ENCODE results near the gene KIFC3. TPM values are rescaled to one million over a fixed set of nuclear protein-coding genes. Genes with fewer than 3 reads are reported as not detected.

The KIFC3 gene
- total and polyA plus RNA-seq, 2 of the 13 experiments (the other 11 are each of a cell fraction or from before 2014, with no cell fraction given): 42.1 to 45.3 TPM

GRCh38 chr16:57742543-57742942, 59.7 kb downstream of the KIFC3 start:
- Histone ChIP-seq H3K9ac (ENCODE audit: insufficient read depth, low read depth, low read length) (no peak overlapping the region), H3K79me2 (ENCODE audit: insufficient read depth, low read length) (no peaks in the 10 kb centered on the region), H3K4me3 (replicated peaks in 1 of 3; ENCODE audit: insufficient read depth in 1 of 3, low read depth in 2 of 3, low read length in 3 of 3) (no peak overlapping the region), H3K4me2 (ENCODE audit: low read depth, low read length) (no peak overlapping the region), H3K27me3 (ENCODE audit: control insufficient read depth in 1 of 2, insufficient read depth in 2 of 2, low read length in 2 of 2) (no peaks in the 10 kb centered on the region), H3K36me3 (replicated peaks in 1 of 2; ENCODE audit: control insufficient read depth in 1 of 2, insufficient read depth in 2 of 2, low read length in 2 of 2) (peaks cover 10 to 29% of the 10 kb centered on the region in 2 experiments; a peak in 4 of 5 replicates), H2AFZ (ENCODE audit: low read length) (no peak overlapping the region), H3K27ac (ENCODE audit: extremely low read length, insufficient read depth, low read length) (no peak overlapping the region), H3K4me1 (ENCODE audit: insufficient read depth, low read length) (0 out of 2 replicates have a peak, but pooled peaks cover under 1% of the 10 kb centered on the region), H4K20me1 (ENCODE audit: insufficient read depth, low read length) (no peaks in the 10 kb centered on the region), H3K9me3 (ENCODE audit: low read length) (no peaks in the 10 kb centered on the region)
- WGBS (ENCODE audit: low lambda C conversion rate): 87% methylated on average over 4 of the region's 4 CpGs
- CTCF ChIA-PET (ENCODE audit: low intra/inter-chr PET ratio, low total read pairs): no interaction called here
- intact Hi-C loops (cut with micrococcal nuclease; ENCODE audit: unreplicated experiment) (no loop called here), in situ Hi-C loops (cut with HindIII; ENCODE audit: extremely low pct_ligation_motif_present, low pct_unique_long_range_greater_than_20kb) (no loop called here)
- ATAC-seq: no peak
- POLR2A ChIA-PET: no interaction called here
- no peak for FAIRE-seq
- DNase-seq (ENCODE audit: low spot score): no peak
- BruUV-seq (replicated peaks): no TSS peak
- TF ChIP-seq NFKBIZ (CRISPR knock-in tag; IDR thresholded peaks at IDR 0.05) (no peak), ARID5B (CRISPR knock-in tag; IDR thresholded peaks at IDR 0.05) (no peak), KIAA2018 (CRISPR knock-in tag; IDR thresholded peaks at IDR 0.05; ENCODE audit: borderline replicate concordance) (no peak), ZNF646 (CRISPR knock-in tag; IDR thresholded peaks at IDR 0.05) (no peak), SOX6 (IDR thresholded peaks at IDR 0.05) (no peak), SOX6 (CRISPR knock-in tag; IDR thresholded peaks at IDR 0.05) (no peak)

Data from HepG2 (cell line).